Measurements from ENCODE around the gene THAP7.
"Not testable (repeated sequence)": the region's sequence is repeated elsewhere in the genome, so short reads cannot be mapped to it uniquely, and the experiment has no call there.

Gene THAP7

GRCh38 chr22:21012446-21013407, 10.8 kb upstream of the THAP7 start:
- DNase-seq: no peak

GRCh38 chr22:21010426-21011113, 8.7 kb upstream of the THAP7 start:
- no peak for DNase-seq

DNA sequence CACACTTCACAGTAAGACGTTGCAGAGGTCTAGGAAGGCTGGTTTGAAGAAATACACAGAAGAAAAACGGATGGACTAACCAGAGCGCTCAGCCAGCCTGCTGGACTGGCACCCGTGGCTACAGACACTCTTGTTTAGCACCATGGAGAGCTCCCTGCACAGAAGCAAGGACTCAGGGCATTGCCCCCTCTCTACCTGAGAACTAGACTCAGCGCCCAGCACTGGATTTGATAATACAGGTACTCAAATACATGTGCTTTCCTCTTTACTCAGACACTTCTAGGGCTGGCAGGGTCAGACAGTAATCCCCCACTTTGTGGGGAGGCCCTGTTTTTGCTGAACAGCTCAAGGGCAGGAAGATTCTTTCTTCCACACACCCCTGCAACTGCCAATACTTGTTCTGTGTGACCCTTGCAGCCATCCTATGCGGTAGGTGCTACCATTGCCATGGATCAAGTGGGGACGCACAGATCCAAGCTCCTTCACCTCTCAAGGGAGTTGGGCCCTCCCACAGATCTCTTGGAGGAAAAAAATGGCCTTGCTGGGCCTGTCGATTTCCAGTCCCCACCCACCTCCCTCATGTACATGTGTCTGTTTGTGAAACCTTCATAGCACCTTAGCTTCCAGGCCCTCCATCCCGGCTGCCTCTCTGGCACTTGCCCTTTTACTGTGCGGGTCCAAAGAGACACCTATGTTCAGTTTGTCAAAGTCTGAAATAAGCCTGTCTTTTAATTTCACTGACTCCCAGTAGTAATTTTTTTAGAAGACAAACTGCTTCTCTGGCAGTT, 7.9 kb upstream of the THAP7 start:
- no peak for DNase-seq

GRCh38 chr22:21009208-21009607, 7.3 kb upstream of the THAP7 start:
- DNase-seq: not testable (repeated sequence)

- DNase-seq: no peak
Measured at GRCh38 chr22:21003782-21004181, 1.9 kb upstream of the THAP7 start.

DNA sequence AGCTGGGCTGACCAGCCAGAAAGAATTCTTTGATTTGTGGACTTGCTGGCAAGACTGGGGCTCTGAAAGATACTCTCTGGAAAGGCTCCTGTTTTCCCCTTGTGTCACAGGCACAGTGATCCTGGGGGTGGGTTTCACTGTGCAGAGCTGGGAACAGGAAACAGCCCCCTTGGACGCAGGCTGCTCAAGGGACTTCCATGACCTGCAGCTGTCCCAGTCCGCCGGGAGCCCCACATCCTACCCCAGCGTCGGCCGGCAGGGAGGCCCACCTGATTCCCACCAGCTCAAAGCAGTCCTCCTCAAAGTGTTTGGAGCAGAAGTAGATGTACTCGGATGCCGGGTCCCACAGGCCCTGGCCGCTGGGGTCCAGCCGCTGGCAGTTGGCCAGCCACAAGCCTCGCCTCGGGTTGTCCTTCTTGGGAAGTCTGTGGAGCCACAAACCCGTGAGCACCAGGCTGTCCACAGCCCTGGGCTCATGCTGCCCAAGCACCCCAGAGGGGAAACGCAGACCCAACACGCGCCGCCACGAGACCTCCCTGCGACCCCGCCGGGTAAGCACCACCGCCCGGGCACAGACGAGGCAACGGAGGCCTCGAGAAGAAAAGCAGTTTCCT, 824 bp downstream of the THAP7 start:
- no peak for DNase-seq

GRCh38 chr22:21000207-21000986, 1.5 kb downstream of the THAP7 start:
- no peak for DNase-seq

DNA sequence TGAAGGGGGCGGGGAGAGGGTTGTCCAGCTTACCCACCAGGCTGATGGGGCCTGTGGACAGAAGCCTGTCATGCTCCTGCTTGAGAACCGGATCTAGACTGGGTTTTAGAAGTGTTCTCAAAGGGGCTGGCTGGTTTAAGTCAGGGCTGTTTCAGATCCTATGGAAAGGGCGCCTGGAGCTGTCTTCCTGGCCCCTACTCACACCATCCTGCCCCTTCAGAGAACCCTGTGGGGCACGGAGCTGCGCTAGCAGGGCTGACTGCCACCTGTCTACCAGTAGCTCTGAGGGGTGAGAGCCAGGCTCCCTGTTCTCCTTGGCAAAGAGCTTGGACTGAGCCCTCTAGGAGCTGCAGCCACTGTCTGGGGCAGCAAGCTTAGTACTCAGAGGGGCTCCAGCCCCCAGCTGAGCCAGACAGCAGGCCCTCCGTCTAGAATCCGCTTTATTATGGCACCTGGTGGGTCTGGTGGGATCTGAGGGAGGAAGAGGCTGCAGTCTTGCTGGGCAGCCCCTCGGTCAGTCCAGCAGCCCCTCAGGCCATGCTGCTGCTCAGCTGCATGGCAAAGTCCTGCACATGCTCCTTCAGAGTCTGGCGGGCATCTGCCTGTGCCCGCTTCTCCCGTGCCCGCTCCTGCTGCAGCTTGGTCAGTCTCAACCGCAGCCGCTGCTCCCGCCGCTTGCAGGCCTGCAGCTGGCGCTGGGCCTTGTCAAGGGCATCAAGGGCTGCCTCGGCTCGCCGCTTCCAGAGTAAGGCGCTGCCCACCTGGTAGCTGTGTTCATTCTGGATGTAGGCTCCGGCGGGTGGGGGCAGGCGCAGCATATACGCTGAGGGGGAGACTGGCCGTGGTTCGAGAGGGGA, 2.3 kb downstream of the THAP7 start:
- no peak for DNase-seq

GRCh38 chr22:20998411-20999336, 3.2 kb downstream of the THAP7 start:
- no peak for DNase-seq

DNA sequence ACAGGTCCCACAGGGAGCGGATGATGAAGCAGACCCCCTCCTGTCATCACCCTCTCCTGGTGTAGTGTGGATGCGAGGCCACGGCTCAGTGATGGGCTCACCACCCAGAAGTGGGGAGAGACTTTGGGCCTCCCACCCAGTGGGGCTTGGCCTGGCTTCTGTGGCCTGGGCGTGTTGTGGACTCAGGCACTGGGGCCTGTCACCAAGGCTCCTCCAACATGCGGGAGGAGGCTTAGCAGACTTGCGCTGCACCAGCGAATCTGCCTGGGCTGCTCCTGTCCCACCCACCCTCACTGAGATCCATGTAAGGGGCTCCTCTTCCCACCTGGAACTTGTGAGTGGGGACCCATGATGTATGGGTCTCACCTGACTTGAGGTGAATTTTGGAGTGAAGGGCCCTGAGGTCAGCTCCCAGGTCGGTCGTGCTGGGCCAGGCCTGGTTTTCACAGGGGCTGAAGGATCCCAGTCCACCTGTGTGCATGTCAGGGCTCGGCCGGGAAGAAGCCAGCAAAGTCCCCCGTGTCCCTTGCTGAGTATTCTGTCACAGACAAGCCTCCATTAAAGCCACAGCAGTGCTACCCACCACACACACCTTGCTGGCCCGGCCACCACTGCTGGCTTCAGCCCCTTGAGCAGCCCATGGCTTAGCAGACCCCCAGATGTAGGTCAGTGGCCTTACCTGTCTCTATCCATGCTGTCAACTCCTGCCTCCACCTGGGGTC, 4.2 kb downstream of the THAP7 start:
- DNase-seq: no peak

DNA sequence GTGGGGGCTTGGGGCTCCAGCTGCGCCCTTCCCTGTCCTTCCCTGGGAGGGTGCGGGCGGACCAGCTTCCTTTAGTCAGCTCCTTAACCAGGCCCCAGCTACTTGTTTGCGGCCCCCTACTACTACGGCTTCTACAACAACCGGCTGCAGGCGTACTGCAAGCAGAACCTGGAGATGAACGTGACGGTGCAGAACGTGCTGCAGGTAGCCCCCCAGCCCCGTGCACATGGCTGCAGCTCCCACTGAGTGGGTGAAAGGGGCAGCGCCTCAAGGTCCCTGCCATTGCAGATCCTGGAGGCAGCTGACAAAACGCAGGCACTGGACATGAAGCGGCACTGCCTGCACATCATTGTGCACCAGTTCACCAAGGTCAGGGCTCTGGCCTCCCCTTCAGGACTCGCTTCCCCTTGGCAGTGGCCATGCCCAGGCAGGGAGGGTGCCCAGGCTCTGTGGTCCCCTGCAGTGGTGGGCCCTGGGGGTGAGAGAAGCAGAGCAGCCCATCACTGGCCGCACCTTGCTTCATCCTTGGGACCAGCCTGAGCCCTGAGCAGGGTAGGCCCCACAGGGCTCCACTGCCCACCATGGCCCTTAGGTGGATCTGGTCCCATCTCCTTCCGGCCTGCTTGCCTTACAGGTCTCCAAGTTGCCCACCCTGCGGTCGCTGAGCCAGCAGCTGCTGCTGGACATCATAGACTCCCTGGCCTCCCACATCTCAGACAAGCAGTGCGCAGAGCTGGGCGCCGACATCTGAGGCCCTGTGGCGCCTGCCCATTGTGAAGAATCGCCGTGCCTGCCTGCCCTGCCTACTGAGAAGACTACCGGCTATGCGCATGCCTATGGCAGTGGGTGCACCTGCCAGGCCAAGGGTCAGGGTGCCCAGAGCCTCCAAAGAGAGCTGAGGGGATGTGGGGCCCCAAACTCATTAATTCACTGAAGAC, 5.1 kb downstream of the THAP7 start:
- DNase-seq: no peak

DNA sequence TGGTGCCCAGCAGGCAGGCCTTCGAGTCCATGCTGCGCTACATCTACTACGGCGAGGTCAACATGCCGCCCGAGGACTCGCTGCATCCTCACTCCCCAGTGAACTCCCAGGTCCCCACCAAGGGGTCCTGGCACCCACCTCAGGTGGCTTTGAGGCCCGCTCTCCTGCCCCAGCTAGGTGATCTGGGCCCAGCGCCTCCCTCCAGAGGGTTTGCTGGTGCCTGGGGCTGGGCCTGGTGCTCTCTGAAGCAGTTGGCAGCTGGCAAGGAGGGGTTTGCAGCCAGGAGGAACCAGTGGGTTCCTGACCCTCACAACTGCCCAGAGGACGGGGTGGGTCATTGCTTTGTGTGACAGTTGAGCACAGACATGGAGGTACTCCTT, 5.9 kb downstream of the THAP7 start:
- DNase-seq: no peak

- no peak for DNase-seq
Measured at GRCh38 chr22:20995329-20996030, 6.4 kb downstream of the THAP7 start.

DNA sequence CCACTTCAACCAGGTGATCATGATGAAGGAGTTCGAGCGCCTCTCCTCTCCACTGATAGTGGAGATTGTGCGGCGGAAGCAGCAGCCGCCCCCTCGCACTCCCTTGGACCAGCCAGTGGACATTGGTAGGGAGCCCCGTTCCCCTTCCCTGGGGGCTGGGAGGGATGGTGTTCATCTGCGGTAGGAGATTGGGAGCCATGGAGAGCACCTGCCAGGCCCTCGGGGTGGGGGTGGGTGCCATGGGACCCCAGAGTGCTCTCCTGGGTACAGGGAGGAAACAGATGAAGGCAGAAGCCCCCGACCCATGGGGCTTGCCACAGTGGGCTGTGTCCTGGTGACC, 7.0 kb downstream of the THAP7 start:
- no peak for DNase-seq

DNA sequence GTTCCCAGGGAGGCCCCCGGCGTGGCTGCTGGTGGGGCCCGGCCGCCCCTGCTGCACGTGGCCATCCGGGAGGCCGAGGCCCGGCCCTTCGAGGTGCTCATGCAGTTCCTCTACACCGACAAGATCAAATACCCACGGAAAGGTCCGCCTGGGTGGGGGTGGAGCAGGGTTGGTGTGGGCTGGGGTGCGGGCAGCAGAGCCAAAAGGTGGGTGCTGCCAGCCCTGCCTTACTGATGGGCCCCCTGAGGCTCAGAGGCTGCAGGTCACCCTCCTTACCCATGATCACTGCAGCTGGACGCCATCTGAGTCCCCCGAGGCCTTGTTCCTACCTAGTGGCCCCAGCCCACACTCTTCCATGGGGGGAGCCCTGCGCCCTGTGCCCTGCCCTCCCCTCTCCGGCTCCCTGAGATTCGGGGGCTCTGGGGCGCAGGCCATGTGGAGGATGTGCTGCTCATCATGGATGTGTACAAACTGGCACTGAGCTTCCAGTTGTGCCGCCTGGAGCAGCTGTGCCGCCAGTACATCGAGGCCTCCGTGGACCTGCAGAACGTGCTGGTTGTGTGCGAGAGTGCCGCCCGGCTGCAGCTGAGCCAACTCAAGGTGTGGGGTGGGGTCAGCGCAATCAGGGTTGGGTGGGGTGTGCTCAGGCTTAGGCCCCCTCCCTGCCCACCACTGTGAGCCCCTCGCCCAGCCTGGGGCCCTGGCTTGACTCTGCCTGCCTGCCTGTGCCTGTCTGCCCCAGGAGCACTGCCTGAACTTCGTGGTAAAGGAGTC, 7.6 kb downstream of the THAP7 start:
- DNase-seq: no peak

- no peak for DNase-seq
Measured at GRCh38 chr22:20993304-20994127, 8.4 kb downstream of the THAP7 start.

Data from NCI-H510A treated with DMSO at 0.1 percent for 48 hours (cell line).